ENCODE measurements around the gene TRIP10. TPM values are rescaled to one million over a fixed set of nuclear protein-coding genes. Genes with fewer than 3 reads are reported as not detected.

Gene TRIP10
- total and polyA plus RNA-seq, 2 of the 4 experiments (the other 2 are of a cell fraction): 39.1 to 47.0 TPM

GRCh38 chr19:6710273-6711077 lies 29.0 kb upstream of the TRIP10 start:
- Histone ChIP-seq H2BK120ac (ENCODE audit: low read depth, low read length) (no peak overlapping the region), H3K9me3 (ENCODE audit: control insufficient read depth, insufficient read depth, low read length) (no peaks in the 10 kb centered on the region; the same call in 1 of the 2 replicates), H3K18ac (ENCODE audit: low read depth, low read length) (no peak overlapping the region), H4K20me1 (ENCODE audit: insufficient read depth, low read length) (no peaks in the 10 kb centered on the region), H2BK15ac (ENCODE audit: low read depth, low read length) (no peak overlapping the region), H3K9me1 (ENCODE audit: insufficient read depth, low read length) (no peaks in the 10 kb centered on the region), H3K27ac (ENCODE audit: insufficient read depth, low read length) (no peak overlapping the region), H3K4me3 (ENCODE audit: insufficient read depth, low read depth, low read length) (no peak overlapping the region), H4K91ac (ENCODE audit: insufficient read depth, low read depth, low read length) (no peak overlapping the region), H2AFZ (replicated peaks; ENCODE audit: low read length, poor library complexity) (no peak overlapping the region), H2BK20ac (ENCODE audit: low read depth, low read length) (no peak overlapping the region), H3K9ac (ENCODE audit: low read depth, low read length) (no peak overlapping the region), H3K36me3 (ENCODE audit: control insufficient read depth, insufficient read depth, low read length) (no peaks in the 10 kb centered on the region), H2AK9ac (replicated peaks; ENCODE audit: low read depth, low read length, poor library complexity) (no peak overlapping the region), H3K14ac (replicated peaks; ENCODE audit: low read depth, low read length) (no peak overlapping the region), H3K4ac (ENCODE audit: low read depth, low read length) (no peak overlapping the region), H3K23ac (ENCODE audit: low read depth, low read length) (no peak overlapping the region), H2BK5ac (ENCODE audit: low read depth, low read length, poor library complexity, severe bottlenecking) (no peak overlapping the region), H3K4me2 (ENCODE audit: low read depth, low read length) (no peak overlapping the region), H4K5ac (ENCODE audit: low read depth, low read length) (no peak overlapping the region), H4K8ac (ENCODE audit: low read depth in 2 of 2, low read length in 2 of 2) (no peak overlapping the region), H2AK5ac (ENCODE audit: low read depth, low read length) (no peak overlapping the region), H3K79me1 (ENCODE audit: low read depth in 1 of 2, low read length in 2 of 2) (no peaks in the 10 kb centered on the region), H3K4me1 (ENCODE audit: control insufficient read depth, insufficient read depth, low read length) (no peaks in the 10 kb centered on the region), H3K56ac (ENCODE audit: extremely low read depth, insufficient read depth, low read length) (no peak overlapping the region), H3K27me3 (ENCODE audit: control insufficient read depth, insufficient read depth, low read length) (peaks cover 2% of the 10 kb centered on the region; the same call in 1 of the 2 replicates)
- ChIA-PET POLR2A (ENCODE audit: unreplicated experiment) (no interaction called here), CTCF (no interaction called here)
- intact Hi-C loops (cut with micrococcal nuclease) (no loop called here), dilution Hi-C loops (cut with HindIII; ENCODE audit: low sequenced_read_pairs, unreplicated experiment) (no loop called here), in situ Hi-C loops (cut with MboI; ENCODE audit: low sequenced_read_pairs) (no loop called here)
- TF ChIP-seq POLR2A (IDR thresholded peaks at IDR 0.05; ENCODE audit: low read depth, low read length) (no peak), MAZ (IDR thresholded peaks at IDR 0.05; ENCODE audit: borderline replicate concordance, low read depth, low read length) (no peak), BHLHE40 (IDR thresholded peaks at IDR 0.05; ENCODE audit: low read depth, low read length) (no peak)
- TF ChIP-seq, protein P1, sequence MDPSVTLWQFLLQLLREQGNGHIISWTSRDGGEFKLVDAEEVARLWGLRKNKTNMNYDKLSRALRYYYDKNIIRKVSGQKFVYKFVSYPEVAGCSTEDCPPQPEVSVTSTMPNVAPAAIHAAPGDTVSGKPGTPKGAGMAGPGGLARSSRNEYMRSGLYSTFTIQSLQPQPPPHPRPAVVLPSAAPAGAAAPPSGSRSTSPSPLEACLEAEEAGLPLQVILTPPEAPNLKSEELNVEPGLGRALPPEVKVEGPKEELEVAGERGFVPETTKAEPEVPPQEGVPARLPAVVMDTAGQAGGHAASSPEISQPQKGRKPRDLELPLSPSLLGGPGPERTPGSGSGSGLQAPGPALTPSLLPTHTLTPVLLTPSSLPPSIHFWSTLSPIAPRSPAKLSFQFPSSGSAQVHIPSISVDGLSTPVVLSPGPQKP (IDR thresholded peaks at IDR 0.05; ENCODE audit: borderline replicate concordance, low read depth, low read length): no peak
- ATAC-seq (ENCODE audit: low read depth) (no peak), DNase-seq (no peak)
- 42 to 92% methylated on average over 1 to 6 of the region's 30 CpGs for WGBS, 2 experiments (ENCODE audit: extremely low coverage in 2 of 2, insufficient read length in 1 of 2)
- BruUV-seq (replicated peaks): no TSS peak
